ENCODE measurements around the gene NDUFA1. TPM values are rescaled to one million over a fixed set of nuclear protein-coding genes. Genes with fewer than 3 reads are reported as not detected.
"Not testable (repeated sequence)": the region's sequence is repeated elsewhere in the genome, so short reads cannot be mapped to it uniquely, and the experiment has no call there.

Gene NDUFA1
- polyA plus RNA-seq = 100 to 1,000 TPM in 2 of 3 donors, 10 to 100 TPM in 1; 69.3 to 161 (median 157) TPM

GRCh38 chrX:119871599-119872395 is at the start of gene NDUFA1, which contains the start of gene RNF113A:
NDUFA1 (plus strand) TSS chrX:119871832; CDS start chrX:119871912, 80 bp downstream.
RNF113A (minus strand) TSS chrX:119871733; CDS start chrX:119871613, 120 bp downstream.
- H3K27ac ChIP-seq (ENCODE audit: low read depth, low read length) = peak within 1 kb of the TSS; percentile 75
- 0 to 33% (median 0%) methylated on average over 49 to 62 of the region's 62 CpGs for WGBS, 3 donors

- not testable (repeated sequence) for H3K27ac ChIP-seq (ENCODE audit: low read depth, low read length)
- WGBS, 3 donors = 59 to 100% methylated on average over 1 to 2 of the region's 5 CpGs; no CpG with 5 or more reads in 1 of the 3 donors
Observed at GRCh38 chrX:119824221-119824620, 47.4 kb upstream of the NDUFA1 start.

GRCh38 chrX:119826399-119826959 is 45.2 kb upstream of the NDUFA1 start:
- 49 to 71% (median 51%) methylated on average over 7 of the region's 7 CpGs for WGBS, 3 donors
- H3K27ac ChIP-seq (ENCODE audit: low read depth, low read length) = no peak overlapping the region

GRCh38 chrX:119828446-119828845 is 43.2 kb upstream of the NDUFA1 start:
- 94 to 98% (median 94%) methylated on average over 5 of the region's 5 CpGs for WGBS, 3 donors
- H3K27ac ChIP-seq (ENCODE audit: low read depth, low read length) = no peak overlapping the region

GRCh38 chrX:119833905-119834304 is 37.7 kb upstream of the NDUFA1 start:
- H3K27ac ChIP-seq (ENCODE audit: low read depth, low read length) = no peak overlapping the region
- WGBS, 3 donors = 73 to 92% (median 83%) methylated on average over 3 of the region's 3 CpGs

GRCh38 chrX:119852382-119853353 is 19.0 kb upstream of the NDUFA1 start, which contains the start of gene UPF3B:
UPF3B (minus strand) TSS chrX:119852963; CDS start chrX:119852928, 35 bp downstream.
- peak within 1 kb of the TSS; percentile 84 for H3K27ac ChIP-seq (ENCODE audit: low read depth, low read length)
- 1 to 27% (median 1%) methylated on average over 49 to 54 of the region's 54 CpGs for WGBS, 3 donors

GRCh38 chrX:119853444-119853843 is 18.2 kb upstream of the NDUFA1 start:
- no peak overlapping the region for H3K27ac ChIP-seq (ENCODE audit: low read depth, low read length)
- 5 to 51% (median 49%) methylated on average over 10 of the region's 10 CpGs for WGBS, 3 donors

- no peak overlapping the region for H3K27ac ChIP-seq (ENCODE audit: low read depth, low read length)
- WGBS, 3 donors = 0 to 33% (median 1%) methylated on average over 17 to 25 of the region's 25 CpGs
Observed at GRCh38 chrX:119870626-119871131, 953 bp upstream of the NDUFA1 start.

- H3K27ac ChIP-seq (ENCODE audit: low read depth, low read length) = no peak overlapping the region
- WGBS, 3 donors = 0 to 37% (median 1%) methylated on average over 24 to 26 of the region's 26 CpGs
Observed at GRCh38 chrX:119871245-119871598, 410 bp upstream of the NDUFA1 start.

- no peak overlapping the region for H3K27ac ChIP-seq (ENCODE audit: low read depth, low read length)
- WGBS, 3 donors = 66 to 83% (median 76%) methylated on average over 2 of the region's 2 CpGs
Observed at GRCh38 chrX:119878740-119879139, 7.1 kb downstream of the NDUFA1 start.

GRCh38 chrX:119880076-119880475 is 8.4 kb downstream of the NDUFA1 start:
- H3K27ac ChIP-seq (ENCODE audit: low read depth, low read length) = no peak overlapping the region
- WGBS, 3 donors = 78 to 87% (median 78%) methylated on average over 5 of the region's 5 CpGs

- H3K27ac ChIP-seq (ENCODE audit: low read depth, low read length) = no peak overlapping the region
- WGBS, 3 donors = 58 to 65% (median 59%) methylated on average over 11 of the region's 11 CpGs
Observed at GRCh38 chrX:119880552-119881437, 9.2 kb downstream of the NDUFA1 start.

GRCh38 chrX:119885554-119886428 is 14.2 kb downstream of the NDUFA1 start:
- no peak overlapping the region for H3K27ac ChIP-seq (ENCODE audit: low read depth, low read length)
- WGBS, 3 donors = 69 to 79% (median 78%) methylated on average over 11 of the region's 11 CpGs

GRCh38 chrX:119887721-119888425 is 16.2 kb downstream of the NDUFA1 start:
- 4 to 29% (median 9%) methylated on average over 33 to 40 of the region's 40 CpGs for WGBS, 3 donors
- no peak overlapping the region for H3K27ac ChIP-seq (ENCODE audit: low read depth, low read length)

GRCh38 chrX:119890626-119891025 is 19.0 kb downstream of the NDUFA1 start:
- not testable (repeated sequence) for H3K27ac ChIP-seq (ENCODE audit: low read depth, low read length)
- 76 to 96% (median 84%) methylated on average over 15 to 33 of the region's 36 CpGs for WGBS, 3 donors

Measured in adipose tissue (tissue), 3 donors.